Tibial nerve (tissue), 4 donors: ENCODE data around the gene NINJ1.

Experiments
- CTCF ChIP-seq, 5 experiments: fragments of 200-600 bp in 3 of 5; fragments of 450-650 bp in 2 of 5; sonication (generic) in 3 of 5; IDR thresholded peaks; one replicate each; pipeline ENCODE4 v1.5.1; 2016 to 2019; ENCODE audit warnings: antibody characterized with exemption in 5 of 5, mild to moderate bottlenecking in 3 of 5, moderate library complexity in 2 of 5
- EP300 ChIP-seq, 2 donors: sonication (generic); formaldehyde crosslinking; IDR thresholded peaks; one replicate each; pipeline ENCODE4 v1.6.1; 2017; ENCODE audit warnings: antibody characterized with exemption in 2 of 2, mild to moderate bottlenecking in 1 of 2
- POLR2A ChIP-seq, 2 donors: fragments of 450-650 bp; IDR thresholded peaks; one replicate each; pipeline ENCODE4 v1.6.1; 2017; ENCODE audit warnings: antibody characterized with exemption in 2 of 2, mild to moderate bottlenecking in 2 of 2, moderate library complexity in 2 of 2

- TF ChIP-seq POLR2A (IDR thresholded peaks at IDR 0.05) (no peak), CTCF (IDR thresholded peaks at IDR 0.05) (peak in 1 of 5 experiments; percentile 13), EP300 (IDR thresholded peaks at IDR 0.05) (peak in 1 of 2 donors; percentile 68)
Observed at GRCh38 chr9:93129286-93129685, 4.8 kb downstream of the NINJ1 start.
